SK-N-MC (cell line): ENCODE data around the gene HTR4.

Experiments used
- DNase-seq: peaks from one replicate; pipeline ENCODE4 v3.0.0-alpha.2; 2011; ENCODE audit warnings: low read depth, low spot score
- H3K27ac ChIP-seq: fragments of 200-600 bp; sonication (generic); 2 replicates; pipeline ENCODE4 v1.5.1; 2016; ENCODE audit warnings: mixed run types
- H3K36me3 ChIP-seq: fragments of 200-600 bp; sonication (generic); 2 replicates; pipeline ENCODE4 v1.6.1; 2017; ENCODE audit warnings: antibody characterized with exemption, low read length, mixed read lengths; ENCODE audit not compliant: insufficient read depth
- H3K4me3 ChIP-seq: fragments of 200-600 bp; sonication (generic); 2 replicates; pipeline ENCODE4 v1.5.1; 2016
- H3K9ac ChIP-seq: fragments of 200-600 bp; sonication (generic); 2 replicates; pipeline ENCODE4 v1.8.0; 2017; ENCODE audit warnings: mixed run types, mixed read lengths; ENCODE audit not compliant: insufficient read length
- H3K9me3 ChIP-seq: fragments of 200-600 bp; sonication (generic); 2 replicates; pipeline ENCODE4 v1.6.1; 2017; ENCODE audit warnings: low read depth, mild to moderate bottlenecking, antibody characterized with exemption, low read length, moderate library complexity, mixed read lengths
- EZH2 ChIP-seq: fragments of 200-600 bp; sonication (generic); IDR thresholded peaks from one replicate; pipeline ENCODE4 v1.6.1; 2017; ENCODE audit warnings: antibody characterized with exemption
- FOXP2 ChIP-seq: optimal IDR thresholded peaks from 2 replicates; pipeline ENCODE3; 2011; ENCODE audit warnings: mild to moderate bottlenecking, moderate library complexity; ENCODE audit not compliant: insufficient read depth; ENCODE audit errors: extremely low read length, control extremely low read depth
- POLR2AphosphoS5 ChIP-seq: IDR thresholded peaks from 2 replicates; pipeline ENCODE4 v1.6.1; 2012; ENCODE audit warnings: mild to moderate bottlenecking, low read depth, low read length, borderline replicate concordance

HTR4 gene, protein sequence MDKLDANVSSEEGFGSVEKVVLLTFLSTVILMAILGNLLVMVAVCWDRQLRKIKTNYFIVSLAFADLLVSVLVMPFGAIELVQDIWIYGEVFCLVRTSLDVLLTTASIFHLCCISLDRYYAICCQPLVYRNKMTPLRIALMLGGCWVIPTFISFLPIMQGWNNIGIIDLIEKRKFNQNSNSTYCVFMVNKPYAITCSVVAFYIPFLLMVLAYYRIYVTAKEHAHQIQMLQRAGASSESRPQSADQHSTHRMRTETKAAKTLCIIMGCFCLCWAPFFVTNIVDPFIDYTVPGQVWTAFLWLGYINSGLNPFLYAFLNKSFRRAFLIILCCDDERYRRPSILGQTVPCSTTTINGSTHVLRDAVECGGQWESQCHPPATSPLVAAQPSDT

DNA sequence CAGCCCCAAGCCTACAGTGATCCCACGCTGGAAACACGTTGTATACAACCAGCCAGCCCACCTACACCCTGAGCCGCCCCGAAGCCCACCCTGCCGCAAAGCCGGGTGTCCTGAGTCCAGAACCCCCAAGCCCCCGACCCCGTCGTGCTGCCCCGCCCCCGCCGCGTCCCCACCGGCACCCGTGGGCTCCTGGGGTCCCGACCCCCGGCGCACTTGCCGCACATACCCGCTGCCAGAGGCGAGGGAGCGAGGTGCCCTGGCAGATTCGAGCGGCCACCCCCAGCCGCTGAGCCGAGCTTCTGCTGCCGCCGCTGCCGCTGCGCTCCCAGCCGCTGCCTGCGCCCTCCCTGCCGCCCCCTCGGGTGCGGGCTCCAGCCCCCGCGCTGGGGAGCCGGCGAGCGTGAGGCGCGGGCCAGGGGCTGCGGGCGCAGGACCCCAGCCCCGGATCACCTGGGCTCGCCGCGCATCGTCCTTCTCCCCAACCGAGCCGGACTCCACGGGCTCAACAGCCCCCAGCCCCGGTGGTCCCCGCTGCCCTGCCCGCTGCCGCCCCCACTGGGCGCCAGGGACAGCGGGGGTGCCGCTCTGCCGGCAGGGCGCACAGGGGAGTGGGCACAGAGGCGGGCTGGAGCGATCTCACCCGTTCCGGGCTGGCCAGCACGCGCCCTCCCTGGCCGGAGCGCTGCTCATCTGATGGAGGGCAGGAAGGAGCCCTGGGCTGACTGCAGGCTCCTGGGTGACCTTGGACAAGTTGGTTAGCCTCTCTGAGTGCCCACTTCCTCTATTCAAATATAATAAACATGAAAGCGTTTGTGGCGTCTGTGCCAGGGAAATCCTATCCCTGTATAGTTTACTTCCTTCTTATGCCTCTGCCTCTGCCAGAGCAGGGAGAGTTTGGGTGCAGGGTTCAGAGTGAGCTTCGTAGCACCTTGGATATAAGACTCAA is at the start of gene HTR4:
Gene HTR4 (minus strand): TSS at position 692 of the 946 bp plus-strand sequence. CDS start 17,513 bp downstream, outside the sequence.
- no peaks in the 10 kb centered on the region for H3K36me3 ChIP-seq
- DNase-seq = no peak
- TF ChIP-seq EZH2 (no peak), POLR2AphosphoS5 (no peak), FOXP2 (no peak)
- no peak within 1 kb of the TSS for H3K4me3 ChIP-seq
- no peak within 1 kb of the TSS for H3K9ac ChIP-seq
- no peak within 1 kb of the TSS for H3K27ac ChIP-seq
- H3K9me3 ChIP-seq = no peaks in the 10 kb centered on the region

DNA sequence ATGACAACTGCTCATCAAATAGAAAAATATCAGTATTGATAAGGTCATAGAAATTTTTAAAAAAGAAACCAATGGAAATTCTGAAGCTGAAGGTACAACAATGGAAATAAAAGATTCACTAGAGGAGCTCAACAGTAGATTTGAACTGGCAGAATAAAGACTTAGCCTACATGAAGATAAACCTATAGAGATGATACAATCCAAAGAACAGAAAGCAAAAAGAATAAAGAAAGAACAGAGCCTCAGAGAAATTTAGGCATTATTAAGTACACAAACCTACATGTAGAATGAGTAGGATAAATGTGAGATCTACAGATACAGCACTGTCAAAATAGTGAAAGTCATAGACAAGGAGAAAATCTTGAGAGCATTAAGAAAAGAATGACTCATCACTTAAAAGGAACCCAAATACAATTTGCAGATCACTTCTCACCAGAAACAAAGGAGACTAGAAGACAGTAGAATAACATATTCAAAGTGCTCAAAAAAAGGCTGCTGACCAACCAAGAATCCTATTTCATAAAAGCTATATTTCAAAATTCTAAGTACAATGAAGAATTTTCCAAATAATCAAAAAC is 47.8 kb upstream of the HTR4 start:
- no peak overlapping the region for H3K4me3 ChIP-seq
- H3K36me3 ChIP-seq = no peaks in the 10 kb centered on the region
- H3K9ac ChIP-seq = no peak overlapping the region
- no peak for TF ChIP-seq POLR2AphosphoS5
- no peak for TF ChIP-seq EZH2
- no peak for TF ChIP-seq FOXP2
- DNase-seq = no peak
- no peaks in the 10 kb centered on the region for H3K9me3 ChIP-seq
- no peak overlapping the region for H3K27ac ChIP-seq

DNA sequence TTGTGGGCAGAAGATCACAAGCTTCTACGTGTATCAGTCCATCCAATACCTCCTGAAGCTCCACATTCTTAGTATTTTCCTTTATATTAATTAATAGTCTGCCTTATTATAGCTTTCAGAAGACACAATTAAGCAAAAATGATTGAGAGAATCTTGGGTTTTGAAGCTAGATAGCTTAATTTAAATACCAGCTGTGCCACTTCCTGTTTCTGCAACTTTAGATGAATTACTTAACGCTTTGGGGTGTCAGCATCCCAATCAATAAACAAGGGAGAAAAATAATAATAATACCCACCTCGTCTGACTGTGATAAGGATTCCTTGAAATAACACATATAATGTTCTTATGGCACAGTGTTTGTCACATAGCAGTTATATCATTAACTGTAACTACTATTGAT is 44.7 kb upstream of the HTR4 start:
- Histone ChIP-seq H3K9ac (no peak overlapping the region), H3K4me3 (no peak overlapping the region), H3K27ac (no peak overlapping the region), H3K36me3 (no peaks in the 10 kb centered on the region), H3K9me3 (no peaks in the 10 kb centered on the region)
- TF ChIP-seq EZH2 (no peak), POLR2AphosphoS5 (no peak)
- DNase-seq = no peak

DNA sequence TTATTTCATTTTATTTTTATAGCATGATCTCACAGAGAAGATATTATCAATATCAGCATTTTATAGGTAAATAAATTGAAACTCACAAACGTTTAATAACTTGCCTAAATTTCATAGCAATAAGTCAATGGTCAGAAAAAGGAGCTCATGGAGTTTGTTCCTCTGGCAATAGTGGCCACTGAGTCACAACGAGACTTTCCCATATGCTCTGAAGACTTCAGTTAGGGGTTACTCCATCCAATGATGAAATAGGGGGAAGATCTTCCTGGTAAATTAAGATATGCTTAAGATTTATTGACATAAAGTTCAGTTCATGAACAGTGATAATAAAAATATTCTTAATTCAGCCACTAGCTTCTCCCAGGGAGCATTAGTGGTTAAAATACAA is 43.5 kb upstream of the HTR4 start:
- H3K4me3 ChIP-seq = no peak overlapping the region
- no peak overlapping the region for H3K9ac ChIP-seq
- no peak overlapping the region for H3K27ac ChIP-seq
- H3K9me3 ChIP-seq = no peaks in the 10 kb centered on the region
- DNase-seq = no peak
- H3K36me3 ChIP-seq = no peaks in the 10 kb centered on the region
- TF ChIP-seq EZH2 = no peak

DNA sequence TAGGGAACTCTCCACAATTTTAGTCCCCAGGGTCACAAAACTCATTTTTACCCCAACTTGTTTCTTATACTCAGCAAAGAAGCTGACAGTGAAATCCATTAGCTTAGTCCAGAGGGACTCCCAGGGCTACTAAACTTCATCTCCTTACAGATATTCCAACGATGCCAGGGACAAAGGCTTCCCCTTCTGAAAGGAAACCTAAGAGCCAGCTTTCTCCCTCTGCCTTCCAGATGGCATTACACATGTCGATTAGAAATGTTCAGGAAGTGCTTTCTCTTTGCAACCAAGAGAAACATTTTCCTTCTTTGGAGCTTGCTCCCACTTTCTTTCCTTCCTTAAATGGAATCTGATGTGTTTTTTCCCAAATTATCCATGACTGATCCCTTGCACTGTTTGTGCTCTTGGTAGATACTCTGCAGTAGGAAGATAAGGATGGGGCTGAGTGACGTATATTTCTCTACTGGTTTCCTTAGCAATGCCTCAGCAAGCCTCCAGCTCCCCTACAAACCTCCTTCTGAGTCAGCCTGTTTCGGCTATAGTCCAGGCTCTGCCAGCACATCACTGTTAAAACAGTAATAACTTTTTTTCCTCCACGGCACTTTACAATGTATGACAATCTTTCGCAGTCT is 43.0 kb upstream of the HTR4 start:
- H3K9me3 ChIP-seq = no peaks in the 10 kb centered on the region
- TF ChIP-seq FOXP2 (no peak), POLR2AphosphoS5 (no peak), EZH2 (no peak)
- no peak overlapping the region for H3K27ac ChIP-seq
- no peak overlapping the region for H3K9ac ChIP-seq
- H3K4me3 ChIP-seq = no peak overlapping the region
- DNase-seq = no peak
- H3K36me3 ChIP-seq = no peaks in the 10 kb centered on the region

DNA sequence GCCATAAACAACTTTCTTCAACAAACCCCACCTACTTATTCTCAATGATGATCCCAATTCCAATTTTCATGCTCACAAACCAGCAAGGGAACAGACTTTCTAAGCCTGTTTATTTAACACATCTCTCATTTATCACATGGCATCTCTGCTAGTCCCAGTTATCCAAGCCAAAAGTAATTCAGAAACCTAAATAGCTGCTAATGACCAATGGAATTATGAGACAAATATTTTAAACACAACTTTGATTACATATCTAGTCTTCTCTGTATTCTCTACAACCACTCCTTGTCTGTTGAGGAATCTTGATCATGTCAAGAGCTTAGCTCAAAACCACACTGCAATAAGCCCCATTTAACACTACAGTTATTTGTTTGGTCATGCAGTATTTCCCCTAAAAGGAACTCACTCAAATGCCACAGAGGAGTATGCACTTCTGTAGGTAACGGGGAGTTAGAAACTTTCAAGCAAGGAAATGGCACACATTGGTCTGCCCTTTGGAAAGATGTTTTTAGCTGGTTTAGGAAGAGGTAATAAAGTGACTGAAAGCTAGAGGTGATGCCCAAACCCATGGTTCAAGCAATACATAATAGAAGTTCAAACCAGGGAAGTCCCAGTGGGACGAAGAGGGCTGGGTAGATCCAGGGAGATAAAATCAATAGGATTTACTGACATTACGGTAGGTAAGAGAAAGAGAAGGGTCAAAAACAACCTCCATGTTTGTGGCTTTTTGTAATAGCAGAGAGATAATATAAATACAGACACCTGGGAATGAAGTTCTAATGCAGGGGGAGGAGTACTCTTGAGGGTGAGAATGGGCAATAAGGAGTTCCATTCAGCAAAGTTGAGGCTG is 42.1 kb upstream of the HTR4 start:
- Histone ChIP-seq H3K36me3 (no peaks in the 10 kb centered on the region), H3K27ac (no peak overlapping the region), H3K9me3 (no peaks in the 10 kb centered on the region), H3K9ac (no peak overlapping the region), H3K4me3 (no peak overlapping the region)
- DNase-seq = no peak
- TF ChIP-seq POLR2AphosphoS5 = no peak
- TF ChIP-seq FOXP2 = no peak
- TF ChIP-seq EZH2 = no peak

DNA sequence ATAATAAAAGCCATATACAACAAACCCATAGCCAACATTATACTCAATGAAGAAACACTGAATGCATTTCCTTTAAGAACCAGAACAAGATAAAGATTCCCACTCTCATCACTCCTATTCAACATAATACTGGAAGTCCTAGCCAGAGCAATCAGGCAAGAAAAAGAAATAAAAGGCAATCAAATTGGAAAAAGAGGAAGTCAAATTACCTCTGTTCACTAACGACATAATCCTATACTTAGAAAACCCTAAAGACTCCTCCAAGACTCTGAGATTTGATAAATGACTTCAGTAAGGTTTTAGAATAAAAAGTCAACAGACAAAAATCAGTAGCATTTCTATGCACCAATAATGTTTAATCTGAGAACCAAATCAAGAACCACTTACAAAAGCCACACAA is 36.6 kb upstream of the HTR4 start:
- TF ChIP-seq POLR2AphosphoS5 (no peak), EZH2 (no peak), FOXP2 (no peak)
- no peaks in the 10 kb centered on the region for H3K36me3 ChIP-seq
- H3K9ac ChIP-seq = no peak overlapping the region
- H3K27ac ChIP-seq = no peak overlapping the region
- no peak overlapping the region for H3K4me3 ChIP-seq
- DNase-seq = no peak
- no peaks in the 10 kb centered on the region for H3K9me3 ChIP-seq

DNA sequence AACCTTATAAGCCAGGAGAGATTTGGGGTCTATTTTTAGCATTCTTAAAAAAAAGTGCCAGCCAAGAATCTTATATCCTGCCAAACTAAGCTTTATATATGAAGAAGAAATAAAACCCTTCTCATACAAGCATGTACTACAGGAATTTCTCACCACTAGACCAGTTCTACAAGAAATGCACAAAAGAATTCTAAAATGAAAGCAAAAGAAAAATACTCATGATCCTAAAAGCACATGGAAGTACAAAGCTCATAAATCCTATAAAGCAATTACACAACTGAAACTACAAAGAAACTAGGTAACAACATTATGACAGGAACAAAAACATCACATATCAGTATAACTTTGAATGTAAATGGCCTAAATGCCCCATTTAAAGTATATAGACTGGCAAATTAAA is 34.5 kb upstream of the HTR4 start:
- no peak overlapping the region for H3K27ac ChIP-seq
- H3K9me3 ChIP-seq = no peaks in the 10 kb centered on the region
- DNase-seq = no peak
- no peaks in the 10 kb centered on the region for H3K36me3 ChIP-seq
- no peak overlapping the region for H3K4me3 ChIP-seq
- H3K9ac ChIP-seq = no peak overlapping the region
- TF ChIP-seq FOXP2 (no peak), EZH2 (no peak), POLR2AphosphoS5 (no peak)
